Measurements from ENCODE around the gene LY9.

Gene LY9

GRCh38 chr1:160836981-160837557, 41.1 kb downstream of the LY9 start:
- DNase-seq (ENCODE audit: low spot score) = no peak

GRCh38 chr1:160837558-160838205, 41.7 kb downstream of the LY9 start:
- DNase-seq (ENCODE audit: low spot score) = peak; percentile 76

GRCh38 chr1:160838888-160839287, 42.9 kb downstream of the LY9 start:
- DNase-seq (ENCODE audit: low spot score) = no peak

GRCh38 chr1:160839746-160840145, 43.8 kb downstream of the LY9 start:
- DNase-seq (ENCODE audit: low spot score) = no peak

- DNase-seq (ENCODE audit: low spot score) = no peak
Measured at GRCh38 chr1:160841079-160841478, 45.1 kb downstream of the LY9 start.

GRCh38 chr1:160844447-160845232, 48.7 kb downstream of the LY9 start:
- no peak for DNase-seq (ENCODE audit: low spot score)

- no peak for DNase-seq (ENCODE audit: low spot score)
Measured at GRCh38 chr1:160846281-160846680, 50.3 kb downstream of the LY9 start.

- DNase-seq (ENCODE audit: low spot score) = no peak
Measured at GRCh38 chr1:160850541-160850940, 54.6 kb downstream of the LY9 start.

- DNase-seq (ENCODE audit: low spot score) = no peak
Measured at GRCh38 chr1:160850993-160851392, 55.0 kb downstream of the LY9 start.

- no peak for DNase-seq (ENCODE audit: low spot score)
Measured at GRCh38 chr1:160853014-160853413, 57.0 kb downstream of the LY9 start.

GRCh38 chr1:160853754-160854153, 57.8 kb downstream of the LY9 start:
- DNase-seq (ENCODE audit: low spot score) = no peak

GRCh38 chr1:160855181-160855981, 59.4 kb downstream of the LY9 start:
- no peak for DNase-seq (ENCODE audit: low spot score)

- DNase-seq (ENCODE audit: low spot score) = no peak
Measured at GRCh38 chr1:160858097-160858496, 62.1 kb downstream of the LY9 start.

- no peak for DNase-seq (ENCODE audit: low spot score)
Measured at GRCh38 chr1:160858507-160858906, 62.5 kb downstream of the LY9 start.

- DNase-seq (ENCODE audit: low spot score) = no peak
Measured at GRCh38 chr1:160859166-160859565, 63.2 kb downstream of the LY9 start.

GRCh38 chr1:160860840-160861505, 65.0 kb downstream of the LY9 start:
- no peak for DNase-seq (ENCODE audit: low spot score)

- DNase-seq (ENCODE audit: low spot score) = peak; percentile 62
Measured at GRCh38 chr1:160862203-160863060, 66.5 kb downstream of the LY9 start, which contains the start of gene CD244. Gene CD244, minus strand, starts transcription at chr1:160862887. Its CDS starts 210 bp downstream, at chr1:160862677.

GRCh38 chr1:160863061-160863773, 67.2 kb downstream of the LY9 start:
- no peak for DNase-seq (ENCODE audit: low spot score)

GRCh38 chr1:160863774-160864131, 67.8 kb downstream of the LY9 start:
- DNase-seq (ENCODE audit: low spot score) = no peak

GRCh38 chr1:160864173-160864572, 68.2 kb downstream of the LY9 start:
- DNase-seq (ENCODE audit: low spot score) = no peak
